HG02943 (cell line): Measurements from ENCODE around the gene PDGFRB.

Experiments used
- ATAC-seq: cut with Tn5 transposase; IDR thresholded peaks from one replicate; pipeline ENCODE4 v1.9.1; 2021; ENCODE audit warnings: mild to moderate bottlenecking, low read depth, moderate library complexity; ENCODE audit not compliant: unreplicated experiment

PDGFRB gene

GRCh38 chr5:150133581-150134197 is 22.0 kb downstream of the PDGFRB start:
- ATAC-seq, result no peak

- no peak for ATAC-seq
Observed at GRCh38 chr5:150132740-150133139, 22.9 kb downstream of the PDGFRB start.

- ATAC-seq, result no peak
Observed at GRCh38 chr5:150131978-150132694, 23.5 kb downstream of the PDGFRB start.

- ATAC-seq, result no peak
Observed at GRCh38 chr5:150131461-150131860, 24.2 kb downstream of the PDGFRB start.

GRCh38 chr5:150130493-150130922 is 25.1 kb downstream of the PDGFRB start:
- no peak for ATAC-seq

GRCh38 chr5:150129813-150130492 is 25.7 kb downstream of the PDGFRB start:
- no peak for ATAC-seq

- ATAC-seq, result no peak
Observed at GRCh38 chr5:150129454-150129812, 26.2 kb downstream of the PDGFRB start.

- no peak for ATAC-seq
Observed at GRCh38 chr5:150126921-150127265, 28.8 kb downstream of the PDGFRB start.

- no peak for ATAC-seq
Observed at GRCh38 chr5:150126199-150126920, 29.3 kb downstream of the PDGFRB start.

- no peak for ATAC-seq
Observed at GRCh38 chr5:150125334-150125733, 30.3 kb downstream of the PDGFRB start.

GRCh38 chr5:150124596-150124995 is 31.0 kb downstream of the PDGFRB start:
- no peak for ATAC-seq

- no peak for ATAC-seq
Observed at GRCh38 chr5:150124111-150124557, 31.5 kb downstream of the PDGFRB start.

GRCh38 chr5:150123542-150123941 is 32.1 kb downstream of the PDGFRB start:
- no peak for ATAC-seq

GRCh38 chr5:150122536-150123481 is 32.8 kb downstream of the PDGFRB start:
- no peak for ATAC-seq

- peak; percentile 73 for ATAC-seq
Observed at GRCh38 chr5:150122158-150122510, 33.5 kb downstream of the PDGFRB start.

GRCh38 chr5:150121448-150122157 is 34.0 kb downstream of the PDGFRB start:
- ATAC-seq, result no peak

GRCh38 chr5:150120617-150121447 is 34.8 kb downstream of the PDGFRB start:
- ATAC-seq, result no peak

- no peak for ATAC-seq
Observed at GRCh38 chr5:150120062-150120441, 35.6 kb downstream of the PDGFRB start.
